Heart left ventricle (tissue), 13 donors: Measurements from ENCODE around the gene MICAL3.

Experiments used
- CTCF ChIP-seq, 12 donors: fragments of 200-600 bp; sonication (generic) in 4 of 12; IDR thresholded peaks; one replicate each; pipeline versions ENCODE4 v1.5.0 to v1.8.0; 2018 to 2022; ENCODE audit warnings: antibody characterized with exemption in 12 of 12, mild to moderate bottlenecking in 5 of 12
- POLR2A ChIP-seq, 2 donors: fragments of 450-650 bp; IDR thresholded peaks; one replicate each; pipeline ENCODE4 v1.6.1; 2017; ENCODE audit warnings: antibody characterized with exemption in 2 of 2, mild to moderate bottlenecking in 2 of 2, moderate library complexity in 2 of 2
- donor health status: ischemic (EF 13 %, LVEDD 7.1; RV severe dilation, severe dysfunction).
- donor health status: DM: no; HTN: yes; CAD: no.
- donor health status: DM: no; HTN: no; CAD: no.
- donor health status: ischemic (EF 25% LVEDD 6.9; RV normal size, moderate dysfunction).
- donor health status: ischemic (EF 25% LVEDD 5.7; RV mildly dilated, moderate dysfunction).
- donor health status: ischemic (EF 35%, LVEDD 5.7; RV mildly dilated, moderate dysfunction).
- donor health status: nonischemic (EF 11% LVEDD 7.7; RV severe dilation, severe dysfunction).
- donor health status: DM: yes; HTN: yes; CAD: no.
- donor health status: PGD.
- donor health status: ischemic (EF 29% LVEDD 5.4; RV normal size, mild dysfunction).
- donor health status: nonischemic (EF 23%, LVEDD 6.1; RV moderate dilation, normal function).

- TF ChIP-seq CTCF (IDR thresholded peaks at IDR 0.05) (no peak), POLR2A (IDR thresholded peaks at IDR 0.05) (no peak)
These were observed 209.5 kb downstream of the MICAL3 start for GRCh38 chr22:17814830-17815229.
